Activated CD8-positive, alpha-beta memory T cell treated with anti-CD3 and anti-CD28 coated beads for 36 hours (primary cell): ENCODE results near the gene ZNF805. TPM values are rescaled to one million over a fixed set of nuclear protein-coding genes. Genes with fewer than 3 reads are reported as not detected.
"Not testable (repeated sequence)": the region's sequence is repeated elsewhere in the genome, so short reads cannot be mapped to it uniquely, and the experiment has no call there.

Experiments used
- CTCF ChIA-PET: fragments of 350-600 bp; sonication (Branson Sonifier 250); formaldehyde crosslinking; loops from one replicate; lab custom pipeline; 2021; ENCODE audit warnings: antibody characterized with exemption; lab: Charles Lee
- POLR2A ChIA-PET: fragments of 350-600 bp; sonication (Branson Sonifier 250); formaldehyde crosslinking; loops from one replicate; lab custom pipeline; 2021; ENCODE audit warnings: antibody characterized with exemption; lab: Charles Lee
- total RNA-seq, 2 experiments: library from RNA; stranded (reverse); gene quantifications; one replicate each; pipeline ENCODE4 v1.2.3, GENCODE V29; 2021

Gene ZNF805
- 1 to 10 TPM; 8.8 to 9.5 TPM for total RNA-seq

- POLR2A ChIA-PET = interaction anchor here (1.0 kb wide), 1 partner anchor 81 kb away, joined by 3 read pairs; no protein-coding TSS in a partner anchor
- CTCF ChIA-PET = interaction anchor here (1.2 kb wide), 1 partner anchor 35 kb away, joined by 3 read pairs; no protein-coding TSS in a partner anchor
Measured at GRCh38 chr19:57240311-57241090, at the start of gene ZNF805. ZNF805 (plus strand) TSS chr19:57240632; CDS start chr19:57240892, 260 bp downstream.

- ChIA-PET CTCF (interaction anchor here (0.6 kb wide), 1 partner anchor 1889 kb away, joined by 3 read pairs; no protein-coding TSS in a partner anchor), POLR2A (no interaction called here)
Measured at GRCh38 chr19:57191141-57192076, 49.0 kb upstream of the ZNF805 start, which contains the start of gene ZNF264. ZNF264 (plus strand) TSS chr19:57191500; CDS start chr19:57191914, 414 bp downstream.

GRCh38 chr19:57192077-57192420, 48.4 kb upstream of the ZNF805 start:
- CTCF ChIA-PET = no interaction called here
- POLR2A ChIA-PET = no interaction called here

GRCh38 chr19:57192993-57193392, 47.4 kb upstream of the ZNF805 start:
- CTCF ChIA-PET = interaction anchor here (0.7 kb wide), 2 partner anchors 9 to 10 kb away, joined by 3 to 4 read pairs; no protein-coding TSS in a partner anchor
- POLR2A ChIA-PET = interaction anchor here (0.6 kb wide), 1 partner anchor 90 kb away, joined by 3 read pairs; no protein-coding TSS in a partner anchor

GRCh38 chr19:57197874-57198273, 42.6 kb upstream of the ZNF805 start:
- POLR2A ChIA-PET, CTCF ChIA-PET: not testable (repeated sequence)

GRCh38 chr19:57202160-57202559, 38.3 kb upstream of the ZNF805 start:
- POLR2A ChIA-PET = no interaction called here
- CTCF ChIA-PET = no interaction called here

- POLR2A ChIA-PET = no interaction called here
- CTCF ChIA-PET = no interaction called here
Measured at GRCh38 chr19:57210381-57210780, 30.1 kb upstream of the ZNF805 start.

GRCh38 chr19:57212109-57212508, 28.3 kb upstream of the ZNF805 start:
- ChIA-PET CTCF (no interaction called here), POLR2A (no interaction called here)

- ChIA-PET CTCF (no interaction called here), POLR2A (no interaction called here)
Measured at GRCh38 chr19:57227502-57227901, 12.9 kb upstream of the ZNF805 start.

GRCh38 chr19:57231686-57232085, 8.7 kb upstream of the ZNF805 start:
- POLR2A ChIA-PET = no interaction called here
- CTCF ChIA-PET = no interaction called here

GRCh38 chr19:57233207-57233606, 7.2 kb upstream of the ZNF805 start:
- CTCF ChIA-PET = no interaction called here
- POLR2A ChIA-PET = no interaction called here

GRCh38 chr19:57239982-57240310, 486 bp upstream of the ZNF805 start:
- CTCF ChIA-PET = interaction anchor here (1.1 to 1.2 kb wide), 2 partner anchors 23 to 35 kb away, joined by 3 read pairs; no protein-coding TSS in a partner anchor
- POLR2A ChIA-PET = no interaction called here

- ChIA-PET CTCF (no interaction called here), POLR2A (interaction anchor here (1.0 kb wide), 1 partner anchor 80 kb away, joined by 3 read pairs; no protein-coding TSS in a partner anchor)
Measured at GRCh38 chr19:57241176-57241575, 744 bp downstream of the ZNF805 start.

- ChIA-PET POLR2A (no interaction called here), CTCF (no interaction called here)
Measured at GRCh38 chr19:57242821-57243220, 2.4 kb downstream of the ZNF805 start.

- CTCF ChIA-PET = interaction anchor here (0.7 kb wide), 1 partner anchor 570 kb away, joined by 7 read pairs; the partner anchor contains the start of gene ZNF552
- POLR2A ChIA-PET = no interaction called here
Measured at GRCh38 chr19:57244513-57244912, 4.1 kb downstream of the ZNF805 start.

GRCh38 chr19:57245066-57245465, 4.6 kb downstream of the ZNF805 start:
- ChIA-PET POLR2A (no interaction called here), CTCF (no interaction called here)

- POLR2A ChIA-PET = no interaction called here
- CTCF ChIA-PET = no interaction called here
Measured at GRCh38 chr19:57245959-57246358, 5.5 kb downstream of the ZNF805 start.

GRCh38 chr19:57248646-57249045, 8.2 kb downstream of the ZNF805 start:
- ChIA-PET POLR2A (no interaction called here), CTCF (interaction anchor here (0.8 kb wide), 1 partner anchor 65 kb away, joined by 3 read pairs; no protein-coding TSS in a partner anchor)

GRCh38 chr19:57249329-57249728, 8.9 kb downstream of the ZNF805 start:
- ChIA-PET POLR2A (no interaction called here), CTCF (no interaction called here)

GRCh38 chr19:57253767-57254166, 13.3 kb downstream of the ZNF805 start:
- POLR2A ChIA-PET, CTCF ChIA-PET: not testable (repeated sequence)
